K562 (cell line): ENCODE results near the gene SLC12A3. TPM values are rescaled to one million over a fixed set of nuclear protein-coding genes. Genes with fewer than 3 reads are reported as not detected.

Experiments used
- ATAC-seq: fragments of 200-7000 bp; cut with Tn5 transposase; 3 replicates; pipeline ENCODE4 v1.9.1; 2020; ENCODE audit warnings: moderate library complexity
- BruUV-seq: library from RNA; stranded (reverse); fragments of 400-500 nt; replicated peaks from 2 replicates; lab custom pipeline; 2021; lab: Mats Ljungman, UMichigan
- CTCF ChIA-PET: fragments of 300-600 bp; formaldehyde crosslinking; extraction: SDS; loops from one replicate; lab custom pipeline; 2021; ENCODE audit warnings: low intra/inter-chr PET ratio; lab: Yijun Ruan, JAX
- POLR2A ChIA-PET: fragments of 300-600, 350-650 bp; sonication (Branson Sonifier 250); formaldehyde crosslinking; extraction: SDS; loops from one replicate; lab custom pipeline; 2021; ENCODE audit warnings: antibody characterized with exemption, inconsistent platforms; lab: Yijun Ruan, JAX
- DNase-seq, 4 experiments: peaks; one replicate each; pipeline versions ENCODE4 v3.0.0 to v3.0.0-alpha.2; 2011 to 2018; ENCODE audit warnings: low spot score in 3 of 4, mixed read lengths in 3 of 4; ENCODE audit errors: extremely low read depth in 1 of 4
- FAIRE-seq: peaks from 2 replicates; lab custom pipeline; 2011; peaks lifted over from hg19 to GRCh38; lab: Jason Lieb, UNC
- H2AFZ ChIP-seq: 2 replicates; pipeline ENCODE4 v1.6.0; 2011; ENCODE audit warnings: low read depth, low read length, control low read depth, inconsistent platforms
- H3K27ac ChIP-seq: fragments of 200-600 bp; 3 replicates; pipeline ENCODE4 v1.8.0; 2011; ENCODE audit warnings: low read depth, mild to moderate bottlenecking, control low read depth, inconsistent platforms, low read length, moderate library complexity, mixed read lengths; ENCODE audit errors: extremely low read depth
- H3K27me3 ChIP-seq, 2 experiments: fragments of 300-600 bp in 1 of 2; 2 replicates in 1 of 2; 3 replicates in 1 of 2; pipeline versions ENCODE4 v1.6.0 to v1.8.0; 2011; ENCODE audit warnings: inconsistent platforms in 2 of 2, low read length in 2 of 2, mild to moderate bottlenecking in 1 of 2, mixed read lengths in 1 of 2, moderate library complexity in 1 of 2; ENCODE audit not compliant: control insufficient read depth in 2 of 2, insufficient read depth in 2 of 2
- H3K36me3 ChIP-seq: fragments of 300-600 bp; 3 replicates; pipeline ENCODE4 v1.8.0; 2011; ENCODE audit warnings: mild to moderate bottlenecking, low read length, inconsistent platforms; ENCODE audit not compliant: control insufficient read depth, insufficient read depth
- H3K4me1 ChIP-seq, 2 experiments: fragments of 200-600 bp in 1 of 2; replicated peaks in 1 of 2; 2 replicates in 1 of 2; 3 replicates in 1 of 2; pipeline versions ENCODE4 v1.5.1 to v1.8.0; 2011; ENCODE audit warnings: inconsistent platforms in 2 of 2, low read length in 2 of 2, mild to moderate bottlenecking in 1 of 2, mixed read lengths in 1 of 2, moderate library complexity in 1 of 2; ENCODE audit not compliant: control insufficient read depth in 2 of 2, insufficient read depth in 2 of 2
- H3K4me2 ChIP-seq: 2 replicates; pipeline ENCODE4 v1.6.1; 2011; ENCODE audit warnings: low read length, control low read depth, inconsistent platforms, mixed read lengths; ENCODE audit not compliant: insufficient read depth
- H3K4me3 ChIP-seq: fragments of 200-600 bp; sonication (generic), shearing (Covaris generic); 2 replicates; pipeline ENCODE4 v1.5.1; 2016; ENCODE audit warnings: control low read depth, inconsistent platforms
- H3K79me2 ChIP-seq: fragments of 200-600 bp; 3 replicates; pipeline ENCODE4 v1.8.0; 2011; ENCODE audit warnings: low read length, inconsistent platforms; ENCODE audit not compliant: control insufficient read depth, insufficient read depth
- H3K9ac ChIP-seq, 2 experiments: 2 replicates each; pipeline versions ENCODE4 v1.6.0 to v1.6.1; 2011; ENCODE audit warnings: low read depth in 2 of 2, low read length in 2 of 2, control low read depth in 1 of 2, inconsistent platforms in 1 of 2, mild to moderate bottlenecking in 1 of 2, mixed read lengths in 1 of 2; ENCODE audit not compliant: insufficient read depth in 1 of 2
- H3K9me1 ChIP-seq: one replicate; pipeline ENCODE4 v1.6.0; 2011; ENCODE audit warnings: inconsistent platforms, mild to moderate bottlenecking, low read length, moderate library complexity; ENCODE audit not compliant: control insufficient read depth, insufficient read depth
- H3K9me3 ChIP-seq: replicated peaks from 2 replicates; pipeline ENCODE4 v1.5.1; 2011; ENCODE audit warnings: low read depth, low read length, inconsistent platforms; ENCODE audit not compliant: control insufficient read depth, insufficient read depth
- H4K20me1 ChIP-seq: replicated peaks from 2 replicates; pipeline ENCODE4 v1.6.1; 2011; ENCODE audit warnings: low read length, inconsistent platforms, mixed read lengths; ENCODE audit not compliant: control insufficient read depth, insufficient read depth
- ATF7 ChIP-seq: fragments of 450-650 bp; IDR thresholded peaks from 2 replicates; pipeline ENCODE4 v1.7.1; 2014; ENCODE audit warnings: mild to moderate bottlenecking, moderate library complexity
- KLF10 ChIP-seq: fragments of 250-450 bp; sonication (Bioruptor Pico); IDR thresholded peaks from 2 replicates; pipeline ENCODE4 v1.6.1; 2021; ENCODE audit warnings: matching md5 sums
- MEIS2 ChIP-seq: fragments of 450-650 bp; IDR thresholded peaks from 2 replicates; pipeline ENCODE4 v1.6.1; 2014; ENCODE audit warnings: mild to moderate bottlenecking; ENCODE audit not compliant: partially characterized antibody
- PBX2 ChIP-seq, 2 experiments: IDR thresholded peaks in 1 of 2; conservative IDR thresholded peaks in 1 of 2; 2 replicates each; pipeline ENCODE4 v1.6.1; 2016; ENCODE audit warnings: low read depth in 2 of 2, mild to moderate bottlenecking in 1 of 2, missing compliant biosample characterization in 1 of 2, missing genetic modification characterization in 1 of 2, moderate library complexity in 1 of 2
- PTTG1 ChIP-seq: fragments of 450-650 bp; IDR thresholded peaks from 2 replicates; pipeline ENCODE4 v1.6.1; 2016; ENCODE audit warnings: low read depth, mild to moderate bottlenecking, missing genetic modification characterization, missing compliant biosample characterization
- WGBS: fragments of 100-300 bp; shearing (Covaris generic); methylation state at CpG from one replicate; pipeline ENCODE4 v1.1.6; 2016; ENCODE audit warnings: low coverage, mixed read lengths; ENCODE audit not compliant: insufficient coverage; ENCODE audit errors: missing lambda C conversion rate; 5-methylcytosine and 5-hydroxymethylcytosine counted together
- in situ Hi-C: fragments of 300-500 bp; cut with MboI; formaldehyde crosslinking; loops from 4 replicates; pipeline ENCODE4 v1.15.0; 2018; ENCODE audit warnings: inconsistent platforms, mixed read lengths
- intact Hi-C: fragments of 100-400 bp; cut with micrococcal nuclease; formaldehyde crosslinking; loops from 2 replicates; pipeline ENCODE4 v1.14.2; 2022
- polyA plus RNA-seq, 8 experiments: library from polyadenylated mRNA; depleted of rRNA in 4 of 8; stranded (reverse) in 5 of 8; unstranded in 3 of 8; fragments of >200 nt; fragmentation: Nextera tagmentation in 2 of 8; fragmentation: Illumina TruSeq in 1 of 8; extraction: Ambion mirVana in 2 of 8; extraction: Trizol in 1 of 8; gene quantifications; 2 replicates each; pipeline versions ENCODE4 v1.2.1 to v1.2.3, GENCODE V29; 2011 to 2014; ENCODE audit warnings: inconsistent platforms in 1 of 8, missing spikeins in 1 of 8
- total RNA-seq, 7 experiments: library from RNA; depleted of rRNA in 6 of 7; stranded (reverse); fragments of >200 nt in 6 of 7; fragmentation: Illumina TruSeq in 2 of 7; extraction: Trizol in 2 of 7; gene quantifications; 2 replicates each; pipeline versions ENCODE4 v1.2.1 to v1.2.3, GENCODE V29; 2011 to 2021; ENCODE audit warnings: low replicate concordance in 1 of 7

The SLC12A3 gene
- total and polyA plus RNA-seq, 9 of the 15 experiments (the other 6 are each of a cell fraction or from before 2014, with no cell fraction given): not detected

- Histone ChIP-seq H3K9me1 (peaks cover 5% of the 10 kb centered on the region), H3K36me3 (no peaks in the 10 kb centered on the region), H2AFZ (no peak overlapping the region), H3K9me3 (no peaks in the 10 kb centered on the region), H3K79me2 (no peaks in the 10 kb centered on the region), H3K27ac (no peak overlapping the region), H3K4me1 (no peaks in the 10 kb centered on the region), H3K4me3 (no peak overlapping the region), H4K20me1 (no peaks in the 10 kb centered on the region), H3K4me2 (no peak overlapping the region), H3K27me3 (peaks cover 38 to 58% of the 10 kb centered on the region in 2 experiments), H3K9ac (no peak overlapping the region)
- FAIRE-seq (no peak), DNase-seq (no peak), ATAC-seq (no peak)
- ChIA-PET CTCF (no interaction called here), POLR2A (interaction anchor here (1.2 to 2.9 kb wide), 3 partner anchors 22 to 36 kb away, joined by 3 to 8 read pairs (median 7); no protein-coding TSS in a partner anchor)
- no peak for TF ChIP-seq ATF7
- no peak for TF ChIP-seq PBX2 (CRISPR knock-in tag; IDR thresholded peaks at IDR 0.05; ENCODE audit: low read depth)
- peak; percentile 55 for TF ChIP-seq PBX2 (tag; conservative IDR thresholded peaks at IDR 0.05; ENCODE audit: low read depth)
- TF ChIP-seq MEIS2: peak; percentile 58
- no peak for TF ChIP-seq KLF10 (CRISPR knock-in tag)
- TF ChIP-seq PTTG1 (tag): no peak
- no TSS peak for BruUV-seq
- intact Hi-C loops (no loop called here), in situ Hi-C loops (no loop called here)
- 4% methylated on average over 7 of the region's 7 CpGs for WGBS
Measured at GRCh38 chr16:56909527-56909979, 44.5 kb downstream of the SLC12A3 start.
